GM10266 (cell line): ENCODE measurements around the gene MPPED2.

Source experiments
- DNase-seq: peaks from one replicate; pipeline ENCODE4 v3.0.0; 2012; ENCODE audit errors: extremely low spot score
- TF ChIP-seq, protein P1 (sequence below): IDR thresholded peaks from 2 replicates; pipeline ENCODE4 v1.5.1; 2012; ENCODE audit warnings: mild to moderate bottlenecking, low read depth; ENCODE audit not compliant: control insufficient read depth, insufficient read depth; ENCODE audit errors: missing control alignments

The MPPED2 gene

DNA sequence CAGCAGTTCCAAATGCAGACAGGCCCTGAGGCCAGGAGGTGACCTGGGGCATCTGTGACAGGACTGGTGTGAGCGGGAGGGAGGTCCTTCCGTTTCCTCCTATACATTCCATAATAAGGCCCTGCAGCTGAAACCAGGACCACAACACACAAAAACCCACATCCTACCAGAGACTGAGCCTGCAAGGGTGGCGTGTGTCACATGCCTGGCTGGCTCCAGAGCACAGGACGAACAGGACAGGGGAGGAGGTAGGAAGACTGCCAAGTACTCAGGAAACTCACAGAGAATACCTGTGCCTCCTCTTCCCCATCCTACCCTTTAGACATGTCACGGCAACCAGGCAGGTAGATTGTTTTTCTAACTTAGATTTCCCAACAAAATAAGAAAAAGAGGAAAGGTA is 159.4 kb downstream of the MPPED2 start:
- TF ChIP-seq, protein P1, sequence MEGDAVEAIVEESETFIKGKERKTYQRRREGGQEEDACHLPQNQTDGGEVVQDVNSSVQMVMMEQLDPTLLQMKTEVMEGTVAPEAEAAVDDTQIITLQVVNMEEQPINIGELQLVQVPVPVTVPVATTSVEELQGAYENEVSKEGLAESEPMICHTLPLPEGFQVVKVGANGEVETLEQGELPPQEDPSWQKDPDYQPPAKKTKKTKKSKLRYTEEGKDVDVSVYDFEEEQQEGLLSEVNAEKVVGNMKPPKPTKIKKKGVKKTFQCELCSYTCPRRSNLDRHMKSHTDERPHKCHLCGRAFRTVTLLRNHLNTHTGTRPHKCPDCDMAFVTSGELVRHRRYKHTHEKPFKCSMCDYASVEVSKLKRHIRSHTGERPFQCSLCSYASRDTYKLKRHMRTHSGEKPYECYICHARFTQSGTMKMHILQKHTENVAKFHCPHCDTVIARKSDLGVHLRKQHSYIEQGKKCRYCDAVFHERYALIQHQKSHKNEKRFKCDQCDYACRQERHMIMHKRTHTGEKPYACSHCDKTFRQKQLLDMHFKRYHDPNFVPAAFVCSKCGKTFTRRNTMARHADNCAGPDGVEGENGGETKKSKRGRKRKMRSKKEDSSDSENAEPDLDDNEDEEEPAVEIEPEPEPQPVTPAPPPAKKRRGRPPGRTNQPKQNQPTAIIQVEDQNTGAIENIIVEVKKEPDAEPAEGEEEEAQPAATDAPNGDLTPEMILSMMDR: no peak
- no peak for DNase-seq

DNA sequence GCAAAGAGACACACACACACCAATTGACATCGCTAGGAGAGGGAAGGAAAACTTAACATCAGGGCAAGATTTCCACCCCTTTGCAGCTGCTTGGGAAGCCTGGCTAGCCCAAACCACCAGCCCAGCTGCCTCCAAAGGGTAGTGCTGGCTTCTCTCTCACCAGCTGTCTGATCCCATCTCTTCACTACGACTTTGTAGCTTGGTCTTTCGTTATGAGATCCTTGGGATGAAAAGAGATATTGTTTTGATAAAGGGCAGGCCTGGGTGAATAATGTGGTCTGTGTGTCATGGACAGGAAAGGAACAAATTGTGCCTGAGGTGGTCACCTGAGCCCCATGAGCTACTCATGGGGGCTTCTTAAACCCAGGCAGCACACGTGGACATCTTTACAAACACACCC is 161.3 kb downstream of the MPPED2 start:
- no peak for DNase-seq
- TF ChIP-seq, protein P1: no peak

DNA sequence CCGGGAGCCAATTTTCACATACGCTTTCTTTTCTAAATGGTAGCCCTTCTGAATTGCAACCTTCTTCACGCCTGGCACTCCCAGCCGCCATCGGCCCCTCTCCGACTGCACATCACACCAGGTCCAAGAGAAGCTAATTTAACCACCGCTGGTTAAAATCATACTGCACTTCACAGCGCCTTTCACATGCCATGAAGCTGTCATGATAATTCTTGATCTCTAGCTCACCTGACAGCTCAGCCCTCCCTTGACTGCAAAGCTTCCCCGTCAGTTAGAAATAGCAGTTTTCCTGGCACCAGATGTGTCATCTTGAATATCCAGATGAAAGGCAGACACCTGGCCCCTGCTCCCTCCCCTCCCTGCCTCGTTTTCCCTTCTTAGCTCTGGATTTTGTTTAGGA is 161.8 kb downstream of the MPPED2 start:
- TF ChIP-seq, protein P1: no peak
- no peak for DNase-seq

DNA sequence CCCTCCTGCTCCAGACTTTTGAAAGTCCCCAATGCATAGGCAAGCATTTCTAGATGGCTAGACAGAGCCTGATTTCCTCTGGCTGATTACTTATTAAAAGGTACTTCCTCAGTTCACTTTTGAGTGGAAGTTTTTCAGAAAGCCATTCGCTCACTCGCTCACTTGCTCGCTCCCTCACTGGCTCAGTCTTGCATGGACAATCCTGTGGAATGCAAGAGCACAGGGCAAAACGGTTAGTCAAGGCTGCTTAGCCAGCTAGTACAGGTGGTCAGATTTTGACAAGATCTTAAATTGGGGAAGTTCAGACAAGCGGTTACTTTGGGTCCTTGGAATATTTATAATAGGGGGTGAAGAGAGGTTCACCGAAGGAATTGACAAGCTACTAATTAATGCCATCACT is 162.3 kb downstream of the MPPED2 start:
- TF ChIP-seq, protein P1: no peak
- DNase-seq: no peak

DNA sequence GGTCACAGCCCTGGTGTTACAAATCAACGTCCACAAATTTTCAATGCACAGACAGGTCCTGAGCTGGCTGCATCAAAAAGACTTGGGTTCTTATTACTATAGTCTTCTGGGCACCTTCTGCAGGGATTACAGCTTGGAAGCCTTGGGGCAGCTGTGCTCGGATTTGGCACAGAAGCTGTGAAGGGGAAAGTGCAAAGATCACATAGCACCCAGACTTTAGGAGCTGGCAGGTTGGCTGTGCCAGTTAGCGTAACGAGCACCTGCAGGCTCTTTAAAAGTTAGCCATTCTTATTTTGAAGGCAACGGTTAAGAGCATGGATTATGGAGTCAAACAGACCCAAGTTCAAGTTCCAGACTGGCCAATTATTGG is 162.9 kb downstream of the MPPED2 start:
- TF ChIP-seq, protein P1: no peak

DNA sequence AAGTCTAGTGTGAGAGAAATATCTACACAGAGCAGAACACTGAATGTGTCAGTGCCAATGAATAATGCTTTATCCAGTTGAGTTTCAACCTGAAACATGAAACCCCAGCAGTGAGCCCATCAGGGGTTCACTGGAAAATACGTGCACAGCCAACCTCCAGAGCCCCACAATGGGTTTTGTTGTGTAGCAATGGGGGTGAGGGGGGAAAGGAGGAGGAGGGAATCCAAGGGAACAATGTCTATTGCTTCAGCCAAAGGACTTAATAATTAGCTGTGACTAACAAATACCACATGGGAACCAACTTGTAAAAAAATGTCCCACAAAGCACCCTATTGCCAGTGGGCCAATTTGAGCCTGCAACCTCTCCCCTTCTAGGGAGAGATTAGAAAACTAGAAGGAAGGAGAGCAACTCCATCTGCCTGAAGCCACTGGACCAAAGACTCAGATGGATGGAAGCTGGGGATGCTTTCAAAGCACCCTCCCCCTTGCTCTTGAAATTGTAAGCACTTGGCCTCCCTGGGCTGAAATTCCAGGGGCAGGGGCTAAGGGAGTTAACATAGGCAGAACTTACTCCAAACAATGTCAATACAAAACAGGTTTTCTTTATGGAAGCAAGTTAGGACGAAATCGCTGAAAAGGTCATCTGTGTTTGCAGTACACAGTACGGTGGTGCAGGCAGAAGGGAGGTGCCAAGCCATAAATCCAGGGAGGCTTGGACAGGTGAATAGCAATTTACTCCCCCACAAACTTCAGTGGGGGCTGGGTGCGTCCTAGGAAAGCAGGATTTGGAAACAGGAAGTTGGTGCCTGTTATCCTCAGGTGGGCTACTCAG is 163.5 kb downstream of the MPPED2 start:
- TF ChIP-seq, protein P1: no peak

More for the DNA sequence above, 162.9 kb downstream of the MPPED2 start:
- DNase-seq: no peak

DNA sequence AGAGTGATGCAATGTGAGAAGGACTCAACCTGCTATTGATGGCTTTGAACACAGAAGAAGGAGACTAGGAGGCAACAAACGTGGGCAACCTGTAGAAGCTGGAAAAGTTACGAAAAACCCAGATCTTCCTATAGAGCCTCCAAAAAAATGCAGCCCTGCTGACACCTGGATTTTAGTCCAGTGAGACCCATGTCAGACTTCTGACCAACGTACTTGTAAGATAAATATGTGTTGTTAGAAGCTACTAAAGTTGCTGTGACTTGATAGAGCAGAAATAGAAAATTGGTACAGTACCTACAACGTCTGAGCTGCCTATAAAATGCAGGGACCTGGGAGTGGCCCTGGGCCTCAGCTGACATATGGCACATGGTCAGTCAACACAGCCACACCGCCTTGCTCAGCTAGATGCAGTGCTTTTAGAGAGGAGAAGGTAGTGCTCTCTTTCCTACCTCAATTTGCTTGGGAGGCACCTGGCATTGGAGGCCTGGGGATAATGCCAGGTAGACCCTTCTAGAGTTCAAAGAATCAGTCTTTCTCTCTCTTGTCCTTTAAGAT is 165.8 kb downstream of the MPPED2 start:
- TF ChIP-seq, protein P1: no peak
- DNase-seq: no peak

More for the DNA sequence above, 163.5 kb downstream of the MPPED2 start:
- DNase-seq: no peak
